ENCODE data around the gene DCAF10.

- no peak for TF ChIP-seq CTCF (conservative IDR thresholded peaks at IDR 0.05)
- no peak for TF ChIP-seq EZH2 (IDR thresholded peaks at IDR 0.05; ENCODE audit: low read depth)
Observed at GRCh38 chr9:37760416-37761161, 40.0 kb upstream of the DCAF10 start.
